DMS 273 (cell line): ENCODE data around the gene LRRTM4.

ENCODE experiments used
- DNase-seq: peaks from one replicate; lab custom pipeline; 2025; ENCODE audit not compliant: unreplicated experiment; lab: John Stamatoyannopoulos, UW

LRRTM4 gene

DNA sequence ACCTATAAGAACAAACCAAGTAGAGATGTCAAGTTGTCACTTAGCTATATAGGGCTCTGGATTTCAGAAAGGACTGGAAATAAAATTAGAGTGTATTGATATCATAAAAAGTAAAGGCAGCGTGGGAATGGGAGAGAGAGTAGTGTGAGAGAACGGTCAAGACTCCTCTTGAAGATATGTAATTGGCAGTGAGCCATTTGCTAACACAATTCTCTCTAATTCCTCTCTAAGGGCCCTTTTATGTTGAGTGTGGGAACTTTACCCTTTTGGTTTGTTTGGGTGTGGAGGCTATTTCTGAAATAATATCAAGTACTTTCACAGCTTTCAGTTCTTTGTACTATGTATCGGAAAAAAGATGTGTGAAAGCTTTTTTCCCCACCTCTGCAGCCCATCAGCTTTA lies 196.8 kb downstream of the LRRTM4 start:
- no peak for DNase-seq

DNA sequence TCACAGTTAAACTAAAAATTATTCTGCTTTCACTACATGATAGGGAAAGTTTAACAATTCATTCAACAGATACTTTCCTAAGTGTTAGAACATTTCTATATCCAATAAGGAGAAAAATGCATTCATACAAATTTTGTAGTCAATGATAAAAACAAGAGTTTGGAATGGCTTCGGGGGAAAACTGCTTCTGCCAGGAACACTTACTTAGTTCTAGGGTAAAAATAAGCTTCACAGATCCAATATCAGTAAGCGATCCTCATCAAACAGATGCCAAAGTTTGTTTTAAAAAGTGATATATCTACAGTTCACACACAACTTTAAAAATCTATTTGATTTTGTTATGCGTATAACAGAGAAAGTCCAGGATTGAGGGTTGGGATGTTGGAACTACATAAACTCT lies 199.7 kb downstream of the LRRTM4 start:
- no peak for DNase-seq

DNA sequence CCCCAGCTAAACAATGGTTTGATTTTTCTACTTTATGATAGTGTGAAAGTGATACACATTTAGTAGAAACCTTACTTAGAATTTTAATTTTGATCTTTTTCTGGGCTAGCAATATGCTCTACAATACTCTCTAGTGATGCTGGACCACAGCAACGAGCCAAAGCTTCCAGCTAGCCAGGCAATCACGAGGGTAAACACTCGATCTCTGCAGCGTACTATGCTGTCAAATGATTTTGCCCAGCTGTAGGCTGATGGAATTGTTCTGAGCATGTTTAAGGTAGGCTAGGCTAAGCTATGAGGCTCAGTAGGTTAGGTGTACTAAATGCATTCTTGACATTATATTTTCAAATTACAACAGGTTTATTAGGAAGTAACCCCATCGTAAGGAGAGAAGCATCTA lies 207.5 kb downstream of the LRRTM4 start:
- no peak for DNase-seq

DNA sequence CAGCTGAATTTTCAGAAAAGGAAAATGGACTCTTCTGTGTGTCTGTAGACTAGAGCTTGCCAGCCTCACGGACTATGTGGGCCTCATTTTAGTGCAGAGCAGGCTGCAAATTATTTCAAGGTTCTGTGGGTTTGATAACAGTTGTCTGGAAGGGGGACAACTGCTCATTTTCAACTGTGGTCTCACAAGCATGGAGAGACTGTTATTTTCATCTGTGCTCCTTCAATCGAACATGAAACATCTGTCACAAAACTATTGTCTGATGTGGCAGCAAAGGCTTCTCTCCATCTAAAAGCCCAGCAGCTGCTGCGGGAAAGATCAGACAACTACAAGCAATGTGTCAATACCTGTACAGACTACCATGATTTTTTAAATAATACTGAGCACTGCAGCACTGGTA lies 211.8 kb downstream of the LRRTM4 start:
- no peak for DNase-seq

DNA sequence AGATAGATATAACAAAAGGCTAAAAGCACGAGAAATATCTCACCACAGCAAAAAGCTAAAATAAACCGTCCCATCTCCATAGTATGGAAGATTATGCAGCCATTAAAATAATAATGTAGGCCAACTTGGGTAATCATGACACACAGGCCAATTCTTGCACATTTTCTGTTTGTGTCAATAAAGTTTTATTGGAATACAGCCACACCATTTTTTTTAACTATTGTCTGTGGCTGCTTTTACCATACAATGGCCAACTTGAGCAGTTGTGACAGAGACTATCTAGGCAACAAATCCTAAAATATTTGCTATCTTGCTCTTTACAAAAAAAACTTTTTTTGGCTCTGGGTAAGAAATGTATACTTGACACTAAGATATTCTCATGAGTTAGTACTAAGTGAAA lies 212.5 kb downstream of the LRRTM4 start:
- DNase-seq = no peak

DNA sequence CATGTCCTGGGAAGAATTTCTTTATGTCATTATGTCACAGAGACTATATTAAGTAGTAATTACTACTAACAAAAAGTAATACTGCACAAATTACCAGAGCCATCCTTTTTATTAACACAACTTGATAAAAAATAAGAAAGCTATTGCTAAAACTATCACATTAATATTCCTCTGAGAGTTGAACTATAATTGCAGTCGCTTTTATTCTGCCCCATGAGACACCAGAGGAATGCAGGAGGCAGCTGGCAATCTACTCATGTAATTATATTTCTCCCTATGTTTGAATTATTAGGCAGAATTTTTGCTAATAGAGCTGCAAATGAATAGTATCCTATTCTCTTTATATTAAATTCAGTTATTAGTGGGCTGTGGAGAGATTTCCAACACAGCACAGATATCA lies 220.7 kb downstream of the LRRTM4 start:
- DNase-seq = no peak

DNA sequence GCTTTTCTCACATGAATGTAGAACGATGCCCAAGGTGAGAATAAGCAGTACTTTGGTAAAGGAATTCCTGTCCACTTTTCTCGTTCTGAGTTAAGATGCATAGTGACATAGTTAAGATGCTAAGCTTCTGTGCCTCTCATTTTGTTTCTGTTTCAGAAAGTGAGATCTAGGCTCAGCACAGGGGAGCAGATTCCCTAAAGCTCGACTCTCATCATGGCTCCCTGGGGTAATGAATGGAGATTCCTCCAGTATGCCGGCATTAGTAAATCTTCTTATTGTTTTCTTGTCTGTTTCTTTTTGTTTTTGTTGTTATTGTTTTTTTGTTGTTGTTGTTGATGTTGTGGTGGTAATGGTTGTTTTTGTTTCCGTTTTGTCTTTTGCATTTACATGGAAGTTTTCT lies 225.4 kb downstream of the LRRTM4 start:
- DNase-seq = no peak

DNA sequence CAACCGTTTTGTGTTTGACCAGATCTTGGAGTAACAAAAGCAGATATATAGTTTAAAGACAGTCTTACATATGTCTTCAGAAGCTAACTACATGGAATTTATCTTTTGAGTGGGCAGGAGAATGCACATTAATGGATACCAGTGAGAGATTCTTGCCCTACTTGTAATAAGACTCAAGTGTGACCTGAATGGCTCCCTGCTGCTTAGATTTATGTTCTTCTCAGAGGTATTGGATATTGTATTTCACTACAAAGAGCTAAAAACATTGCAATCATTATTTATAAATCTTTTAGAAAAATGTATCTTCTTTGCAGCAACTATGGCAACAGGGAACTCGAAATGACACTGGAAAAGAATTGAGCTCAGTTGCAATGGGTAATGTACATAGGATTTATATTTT lies 227.7 kb downstream of the LRRTM4 start:
- DNase-seq = no peak

DNA sequence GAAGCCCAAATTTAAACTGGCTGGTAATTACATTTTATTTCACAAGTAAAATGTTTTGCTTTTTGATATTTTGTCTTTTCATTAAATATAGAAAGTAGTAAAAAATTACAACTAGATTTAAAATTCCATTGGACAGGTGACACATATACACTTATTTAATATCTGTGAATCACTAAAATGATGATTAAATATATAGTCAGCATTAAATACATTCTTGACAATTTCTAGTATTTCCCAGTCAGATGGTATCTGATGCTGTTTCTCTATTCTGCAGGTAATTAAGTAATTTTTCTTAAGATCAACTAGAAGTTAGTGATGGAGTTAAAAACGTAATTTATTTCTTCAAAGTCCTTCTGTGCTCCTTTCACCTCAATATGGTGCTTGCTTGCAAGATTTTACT lies 237.8 kb downstream of the LRRTM4 start:
- no peak for DNase-seq

DNA sequence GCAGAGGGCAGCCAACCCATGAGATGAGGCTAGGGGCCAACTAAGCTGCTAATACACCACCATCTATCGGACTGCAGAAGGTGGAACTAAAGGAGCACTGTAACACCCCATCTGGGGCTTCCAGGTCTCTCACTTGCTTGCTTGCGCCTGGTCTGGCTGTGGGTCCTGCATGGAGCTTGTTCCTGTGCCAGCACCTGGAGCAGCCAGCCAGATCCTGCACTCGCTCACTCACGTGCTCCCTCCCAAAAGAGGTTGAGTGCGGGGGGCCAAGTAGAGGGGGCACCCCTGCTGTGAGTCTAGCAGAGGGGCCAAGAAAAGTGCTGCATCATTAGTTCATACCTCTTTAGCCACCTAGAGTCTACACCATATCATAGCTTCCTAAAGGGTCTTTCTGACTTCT lies 250.9 kb downstream of the LRRTM4 start:
- no peak for DNase-seq

DNA sequence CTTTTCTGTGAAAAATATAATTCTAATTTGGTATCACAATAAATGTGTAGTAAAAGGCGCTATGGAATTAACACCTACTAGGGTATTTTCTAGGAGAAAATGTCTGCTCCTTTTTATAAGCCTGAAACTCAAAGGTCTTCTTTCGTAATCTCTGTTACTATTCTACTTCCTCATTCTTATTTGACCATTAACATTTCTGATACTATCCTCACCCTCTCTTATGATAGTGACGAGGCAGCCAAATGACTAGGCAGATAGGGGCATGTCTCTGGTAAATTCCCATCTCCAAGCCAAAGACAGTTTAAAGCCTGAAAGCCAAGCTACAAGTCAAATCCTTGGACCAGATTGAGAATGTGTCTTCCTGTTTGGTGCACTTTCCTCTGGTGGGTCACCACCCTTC lies 251.7 kb downstream of the LRRTM4 start:
- no peak for DNase-seq

DNA sequence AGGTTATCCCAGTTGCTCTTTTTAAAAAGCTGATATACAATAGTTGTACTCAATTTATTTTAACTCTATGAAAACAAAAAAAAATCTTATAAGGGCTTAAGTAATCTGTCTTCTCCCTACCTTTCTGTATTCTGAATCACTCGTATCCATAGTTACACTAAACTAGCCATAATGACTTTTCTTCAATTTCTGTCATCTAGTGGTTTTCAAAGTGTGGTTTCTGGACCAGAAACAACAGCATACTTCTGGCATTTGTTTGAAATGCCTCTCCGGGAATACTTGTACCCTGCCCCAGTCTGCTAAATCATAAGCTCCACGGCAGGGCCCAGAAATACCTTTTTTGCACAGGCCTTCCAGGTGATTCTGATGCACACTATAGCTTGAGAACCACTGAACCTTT lies 253.6 kb downstream of the LRRTM4 start:
- no peak for DNase-seq

DNA sequence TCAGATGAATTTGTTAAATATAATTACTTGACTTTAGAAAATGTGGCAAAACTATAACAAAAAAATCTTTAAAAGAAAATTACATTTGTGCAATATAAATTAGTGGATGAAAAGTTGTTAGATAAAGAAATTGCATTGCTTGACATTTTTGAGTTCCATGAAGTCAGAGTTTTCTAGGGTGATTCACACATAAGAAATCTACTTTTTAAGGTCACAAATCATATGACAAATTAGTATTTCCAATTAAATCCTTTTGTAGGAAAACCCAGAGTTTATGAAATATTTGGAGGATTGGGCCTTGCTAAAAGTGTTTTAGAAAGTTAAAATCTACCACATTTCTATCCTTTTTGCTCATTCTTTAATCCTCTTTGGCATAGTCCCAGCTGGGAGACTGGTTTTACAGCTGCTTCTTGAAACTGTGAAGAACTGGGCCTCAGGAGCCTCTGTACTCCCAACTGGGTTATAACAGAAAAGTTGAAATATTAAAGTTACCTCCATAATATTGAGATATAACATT lies 289.2 kb downstream of the LRRTM4 start:
- no peak for DNase-seq

DNA sequence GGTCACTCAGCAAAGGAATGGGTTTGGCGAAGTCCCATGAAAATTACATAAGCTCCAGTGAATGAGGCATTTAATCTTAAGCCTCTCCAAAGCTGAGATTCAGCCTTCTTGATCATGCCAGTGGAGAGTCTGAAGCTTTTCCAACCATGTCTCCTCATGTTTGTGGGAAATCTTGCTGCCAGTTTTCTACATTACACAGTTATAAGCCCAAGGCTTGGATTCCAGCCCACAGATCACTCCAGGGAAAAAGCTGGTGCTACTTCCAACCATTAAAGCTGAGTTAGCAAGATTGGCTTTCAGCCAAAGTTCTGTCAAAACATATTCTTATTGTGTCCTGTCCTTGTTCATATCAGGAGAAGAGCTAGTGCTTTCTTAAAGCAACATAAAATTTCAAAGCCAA lies 293.8 kb downstream of the LRRTM4 start:
- no peak for DNase-seq

DNA sequence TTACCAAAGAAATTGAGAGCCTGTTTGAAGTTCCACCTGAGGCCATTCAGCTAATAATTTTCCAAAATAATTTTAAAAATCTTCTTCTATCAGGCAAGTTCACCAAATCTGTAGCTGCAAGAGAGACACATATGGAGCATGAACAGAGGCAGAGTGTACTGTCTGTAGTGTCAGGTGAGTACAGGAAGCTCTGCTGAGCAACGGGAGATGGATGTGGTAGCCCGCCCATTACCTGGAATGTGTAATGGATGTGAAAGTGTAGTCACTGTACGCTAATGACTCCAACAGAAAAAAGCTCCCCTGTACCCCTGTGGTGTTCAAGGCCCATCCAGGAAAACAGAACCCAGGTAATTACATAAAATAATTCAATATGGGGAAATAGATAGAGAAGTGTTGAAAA lies 311.5 kb downstream of the LRRTM4 start:
- DNase-seq = no peak

DNA sequence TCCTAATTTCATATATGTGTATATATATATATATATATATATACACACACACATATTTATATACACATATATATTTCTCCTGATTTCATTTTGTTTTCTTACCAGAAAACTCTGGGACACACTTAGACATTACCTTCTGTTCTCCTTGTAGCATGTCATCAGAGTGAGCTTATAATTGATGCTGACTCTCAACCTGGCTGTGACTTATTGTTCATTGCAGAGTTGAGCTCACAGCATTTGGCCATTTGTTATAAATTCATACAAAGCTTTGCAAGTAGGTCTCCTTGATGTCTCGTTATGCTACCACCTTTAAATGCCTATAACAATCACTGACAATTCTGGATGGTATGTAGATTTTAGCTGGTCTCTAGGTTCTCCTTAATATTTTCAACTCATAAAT lies 314.8 kb downstream of the LRRTM4 start:
- no peak for DNase-seq

DNA sequence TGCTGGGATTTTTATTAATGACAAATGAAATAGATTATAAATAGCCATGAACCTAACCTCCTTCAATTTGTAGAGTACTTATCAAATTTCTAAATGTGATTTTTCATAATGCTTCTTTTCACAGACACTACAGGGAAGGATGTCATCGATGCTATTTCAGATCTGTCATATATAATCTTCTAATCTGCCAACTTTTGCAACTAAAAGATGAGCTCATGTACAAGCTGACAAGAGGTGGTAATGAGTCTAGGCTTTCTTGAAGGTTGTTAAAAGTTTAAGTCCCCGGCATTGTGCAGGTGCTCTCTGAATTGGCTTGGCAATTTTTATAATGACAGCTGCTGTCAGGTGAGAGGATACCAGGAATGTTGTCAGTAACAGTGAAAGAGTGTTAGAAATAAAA lies 320.4 kb downstream of the LRRTM4 start:
- DNase-seq = no peak

DNA sequence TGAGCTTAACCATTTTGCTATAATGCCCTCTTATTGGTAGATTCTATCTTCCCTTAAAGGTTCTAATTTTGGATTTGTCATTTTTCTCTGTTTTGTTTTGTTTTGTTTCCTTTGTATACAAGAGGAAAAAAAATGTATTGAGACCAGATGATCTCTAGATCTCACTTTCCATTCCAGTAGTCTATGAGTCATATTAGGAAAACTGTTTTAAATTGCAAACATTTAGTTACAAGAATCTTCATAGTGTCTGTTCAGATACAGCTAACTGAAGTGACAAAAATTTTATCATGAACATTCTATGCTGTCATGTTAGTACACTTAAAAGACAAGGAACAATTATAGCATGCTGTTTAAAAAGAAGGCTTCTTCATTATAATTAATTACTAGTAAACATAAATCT lies 322.8 kb downstream of the LRRTM4 start:
- no peak for DNase-seq

DNA sequence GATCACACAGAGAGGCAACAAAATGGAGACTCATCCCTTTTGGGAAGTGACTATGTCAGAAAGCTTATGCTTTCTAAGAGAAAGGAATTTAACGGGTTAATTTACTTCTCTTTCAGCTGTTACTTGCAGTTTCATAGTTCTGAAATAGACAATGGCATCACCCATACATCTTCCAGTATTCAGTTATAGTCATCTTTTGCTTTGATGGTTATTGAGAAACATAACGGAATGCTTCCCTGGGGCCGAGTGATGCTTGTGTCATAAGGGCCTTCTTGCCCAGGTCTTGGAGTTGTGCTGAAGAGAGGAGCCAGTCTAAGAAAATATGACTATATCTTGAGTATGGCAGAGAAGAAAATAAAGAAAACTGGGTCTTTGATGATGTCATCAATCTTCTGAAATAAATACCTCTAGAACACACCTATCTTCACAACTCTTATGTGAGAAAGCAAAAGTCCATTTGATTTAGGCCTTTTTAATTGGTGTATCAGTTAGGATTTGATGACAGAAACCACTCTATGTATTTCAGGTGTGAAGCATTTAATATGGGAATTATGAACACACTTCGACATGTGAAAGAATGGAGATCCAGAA lies 328.2 kb downstream of the LRRTM4 start:
- DNase-seq = no peak

DNA sequence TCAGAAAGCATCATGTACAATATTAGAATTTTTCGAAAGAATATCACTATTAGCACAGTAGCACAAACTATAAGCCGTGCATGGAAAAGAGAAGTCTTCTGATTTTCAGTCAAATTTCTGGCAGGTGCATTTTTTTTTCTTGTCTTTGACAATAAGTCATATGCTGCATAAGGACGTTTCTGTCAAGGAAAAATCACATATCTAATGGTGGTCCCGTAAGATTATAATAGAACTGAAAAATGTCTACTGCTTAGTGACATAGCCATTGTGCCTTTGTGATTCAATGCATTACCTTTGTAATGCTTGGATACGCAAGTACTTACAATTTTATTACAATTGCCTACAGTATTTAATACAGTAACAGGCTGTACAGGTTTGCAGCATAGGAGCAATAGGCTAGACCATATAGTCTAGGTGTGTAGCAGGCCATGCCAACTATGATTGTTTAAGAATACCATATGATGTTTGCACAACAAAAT lies 329.3 kb downstream of the LRRTM4 start:
- DNase-seq = no peak

DNA sequence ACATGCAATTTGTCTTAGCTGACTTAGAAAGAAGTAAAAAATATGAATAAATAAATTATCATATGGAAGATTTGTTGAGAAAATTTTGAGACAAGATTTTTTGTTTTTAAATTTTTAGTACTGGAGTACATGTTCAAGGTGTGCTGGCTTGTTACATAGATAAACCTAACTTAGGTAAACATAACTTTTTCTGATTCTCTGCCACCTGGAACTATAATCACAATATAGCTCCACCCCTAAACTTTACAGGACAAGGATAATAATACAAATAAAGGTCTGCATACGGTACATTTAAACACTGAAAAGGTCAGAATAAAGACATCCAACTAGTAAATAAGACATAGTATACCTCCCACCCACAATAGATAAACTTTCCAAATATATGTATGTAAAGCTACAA lies 330.5 kb downstream of the LRRTM4 start:
- DNase-seq = no peak

DNA sequence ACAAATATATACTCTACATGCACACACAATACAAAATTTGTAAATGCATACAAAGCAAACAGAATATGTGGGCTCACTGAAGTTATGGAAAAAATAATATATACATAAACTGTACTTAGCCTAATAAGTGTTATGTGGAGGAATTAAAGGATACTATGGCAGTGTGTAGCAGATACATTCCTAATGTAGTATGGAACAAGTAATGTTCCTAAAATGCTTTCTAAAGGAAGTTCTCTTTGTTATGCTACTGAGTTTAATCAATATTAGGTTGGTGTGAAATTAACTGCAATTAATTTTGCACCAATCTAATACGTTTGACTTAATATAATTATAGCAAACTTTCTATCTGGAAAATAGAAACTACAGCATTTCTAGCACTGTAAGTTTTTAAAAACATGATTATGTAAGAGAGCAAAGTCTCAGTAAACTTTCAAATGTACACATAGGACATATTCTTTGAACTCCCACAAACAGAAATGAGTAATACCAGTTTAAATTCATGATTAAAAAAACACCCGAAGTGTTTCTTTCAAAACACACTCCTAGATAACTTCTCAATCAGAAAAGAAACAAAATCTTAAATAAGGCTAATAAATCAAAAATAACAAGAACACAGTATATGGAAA lies 331.3 kb downstream of the LRRTM4 start:
- no peak for DNase-seq

DNA sequence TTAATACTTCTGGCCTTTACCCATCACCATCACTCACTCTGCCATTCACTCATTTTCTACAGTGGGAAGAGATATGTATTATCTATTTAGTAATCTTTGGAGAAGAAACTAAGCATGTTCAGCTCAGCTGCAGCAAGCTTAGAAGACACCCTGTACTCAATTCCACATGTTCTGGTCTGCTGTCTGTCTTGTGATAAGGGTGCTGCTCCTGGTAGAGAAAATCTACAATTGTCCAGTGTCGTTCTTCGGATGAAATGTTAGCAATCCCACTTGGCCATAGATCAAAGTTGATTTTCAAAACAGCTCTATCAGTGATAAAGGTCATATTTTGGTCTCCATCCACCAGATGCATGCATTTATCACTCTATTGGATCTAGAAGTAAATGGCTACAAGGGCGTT lies 337.1 kb downstream of the LRRTM4 start:
- DNase-seq = no peak
